NCI-H146 treated with DMSO at 0.1 percent for 48 hours (cell line): ENCODE measurements around the gene KRTAP10-2.
"Not testable (repeated sequence)": the region's sequence is repeated elsewhere in the genome, so short reads cannot be mapped to it uniquely, and the experiment has no call there.

Source experiments
- DNase-seq: peaks from one replicate; lab custom pipeline; 2025; ENCODE audit not compliant: unreplicated experiment; lab: John Stamatoyannopoulos, UW

KRTAP10-2 gene

GRCh38 chr21:44503006-44503889 is 48.1 kb downstream of the KRTAP10-2 start:
- not testable (repeated sequence) for DNase-seq

- no peak for DNase-seq
Observed at GRCh38 chr21:44502171-44502958, 48.9 kb downstream of the KRTAP10-2 start.
